Activated CD4-positive, alpha-beta T cell treated with anti-CD3 and anti-CD28 coated beads for 4 hours (primary cell): ENCODE measurements around the gene STIM1.

Experiments used
- DNase-seq, 2 donors: peaks; one replicate each; pipeline ENCODE4 v3.0.0-alpha.2; 2020

Gene STIM1

GRCh38 chr11:3956038-3956437 lies 100.6 kb downstream of the STIM1 start:
- DNase-seq, result no peak

DNA sequence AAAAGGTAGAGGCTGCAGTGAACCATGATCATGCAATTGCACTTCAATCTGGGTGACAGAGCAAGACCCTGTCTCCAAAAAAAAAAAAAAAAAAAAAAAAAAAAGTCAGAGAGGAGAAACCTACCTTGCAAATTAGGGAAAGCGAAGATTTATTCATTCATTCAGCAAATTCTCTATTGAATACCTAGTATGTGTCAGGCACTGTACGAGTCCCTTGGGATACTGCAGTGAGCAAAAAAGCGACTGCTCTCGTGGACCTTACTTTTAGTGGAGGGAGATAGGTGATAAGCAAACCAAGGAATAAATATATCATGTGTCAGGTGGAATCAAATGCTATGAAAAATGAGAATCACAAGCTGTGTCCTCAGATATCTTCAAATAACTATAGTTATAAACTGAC lies 101.3 kb downstream of the STIM1 start:
- DNase-seq, result no peak

DNA sequence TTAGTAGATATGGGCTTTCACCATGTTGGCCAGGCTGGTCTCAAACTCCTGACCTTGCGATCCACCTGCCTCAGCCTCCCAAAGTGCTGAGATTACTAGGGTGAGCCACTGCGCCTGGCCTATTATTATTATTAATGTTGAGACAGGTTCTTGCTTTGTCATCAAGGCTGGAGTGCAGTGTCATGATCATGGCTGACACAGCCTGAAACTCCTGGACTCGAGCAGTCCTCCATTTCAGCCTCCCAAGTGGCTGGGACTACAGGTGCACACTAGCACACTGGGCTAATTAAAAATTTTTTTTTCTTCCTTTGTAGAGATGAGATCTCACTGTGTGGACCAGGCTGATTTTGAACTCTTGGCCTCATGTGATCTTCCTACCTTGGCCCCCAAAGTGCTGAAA lies 102.0 kb downstream of the STIM1 start:
- no peak for DNase-seq

- DNase-seq, result no peak
Measured at GRCh38 chr11:3958281-3958680, 102.8 kb downstream of the STIM1 start.

GRCh38 chr11:3959015-3959902 lies 103.8 kb downstream of the STIM1 start:
- DNase-seq, result no peak

GRCh38 chr11:3959903-3960265 lies 104.4 kb downstream of the STIM1 start:
- DNase-seq, result no peak

DNA sequence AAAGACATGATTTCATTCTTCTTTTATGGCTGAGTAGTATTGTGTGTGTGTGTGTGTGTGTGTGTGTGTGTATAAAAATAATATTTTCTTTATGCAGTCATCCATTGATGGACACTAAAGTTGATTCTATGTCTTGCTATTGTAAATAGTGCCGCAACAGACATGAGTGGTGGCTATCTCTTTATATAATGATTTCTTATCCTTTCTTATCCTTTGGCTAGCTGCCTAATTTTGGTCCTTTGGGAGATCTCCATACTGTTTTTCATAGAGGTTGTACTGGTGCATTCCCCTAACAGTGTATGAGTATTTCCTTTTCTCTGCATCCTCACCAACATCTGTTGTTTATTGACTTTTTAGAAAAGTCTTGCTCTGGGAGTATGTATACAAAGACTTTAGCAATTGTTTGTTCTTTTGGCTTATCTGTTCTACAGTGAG lies 107.0 kb downstream of the STIM1 start:
- DNase-seq, result no peak

DNA sequence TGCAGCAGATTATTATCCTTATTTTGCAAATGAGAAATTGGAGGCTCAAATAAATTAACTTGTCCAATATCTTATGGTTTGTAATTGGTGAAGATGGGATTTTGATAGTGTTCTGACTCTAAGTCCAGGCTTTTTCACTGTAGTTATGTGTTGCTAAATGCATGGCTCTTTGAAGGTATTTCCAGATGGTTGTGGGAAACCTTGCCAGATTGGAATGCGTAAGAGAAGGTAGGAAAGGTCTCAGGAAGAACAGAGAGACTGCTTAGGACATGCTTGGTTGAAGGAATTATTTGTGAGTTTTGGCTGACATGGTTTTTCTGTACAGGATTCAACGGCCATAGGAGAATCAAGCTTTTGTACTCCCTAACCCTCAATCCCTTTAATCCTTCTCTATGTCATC lies 108.6 kb downstream of the STIM1 start:
- DNase-seq, result no peak

DNA sequence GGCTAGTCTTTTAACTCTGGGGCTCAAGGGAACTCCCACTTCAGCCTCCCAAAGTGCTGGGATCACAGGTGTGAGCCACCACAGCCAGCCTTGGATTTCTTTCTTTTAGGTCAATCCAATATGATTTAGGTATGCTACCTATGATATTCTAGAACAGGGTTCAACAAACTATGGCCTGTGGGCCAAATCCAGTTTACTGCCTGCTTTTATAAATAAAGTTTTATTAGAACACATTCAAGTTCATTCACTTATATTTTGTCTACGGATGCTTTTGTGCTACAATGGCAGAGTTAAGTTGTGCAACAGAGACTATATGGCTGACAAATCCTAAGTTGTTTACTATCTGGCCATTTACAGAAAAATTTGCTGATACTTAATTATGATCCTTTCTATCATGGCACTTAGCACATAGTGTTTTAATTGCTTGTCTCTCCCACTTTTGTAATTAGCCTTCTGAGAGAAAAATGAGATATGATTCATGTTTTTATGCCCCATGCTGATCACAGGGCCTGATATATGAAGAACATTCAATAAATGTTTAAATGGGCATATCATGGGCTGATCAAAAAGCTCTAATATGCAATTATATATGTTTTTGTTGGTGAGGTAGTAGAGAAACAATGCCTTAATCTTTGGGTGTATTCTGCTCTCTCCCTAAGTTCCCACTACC lies 109.6 kb downstream of the STIM1 start:
- DNase-seq, result no peak

DNA sequence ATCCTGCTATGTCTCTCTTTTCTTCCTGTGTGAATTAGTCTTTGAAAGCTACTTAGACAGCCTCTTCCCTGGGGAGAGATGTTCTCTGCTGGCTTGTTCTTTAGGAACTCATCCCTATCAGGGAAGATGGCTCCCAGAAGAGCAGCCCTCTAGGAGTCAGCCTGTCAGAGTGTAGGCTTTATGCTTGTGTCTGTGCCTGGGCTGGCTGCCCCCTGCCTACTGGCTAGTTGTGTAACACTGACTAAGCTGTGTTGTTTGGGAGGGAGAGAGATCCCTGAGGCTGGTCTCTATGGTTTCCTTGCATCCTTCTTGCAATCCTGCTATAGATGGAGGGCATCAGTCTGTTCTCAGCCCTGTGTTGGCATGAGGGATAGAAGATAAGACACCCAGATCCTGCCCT lies 112.2 kb downstream of the STIM1 start:
- DNase-seq, result no peak

DNA sequence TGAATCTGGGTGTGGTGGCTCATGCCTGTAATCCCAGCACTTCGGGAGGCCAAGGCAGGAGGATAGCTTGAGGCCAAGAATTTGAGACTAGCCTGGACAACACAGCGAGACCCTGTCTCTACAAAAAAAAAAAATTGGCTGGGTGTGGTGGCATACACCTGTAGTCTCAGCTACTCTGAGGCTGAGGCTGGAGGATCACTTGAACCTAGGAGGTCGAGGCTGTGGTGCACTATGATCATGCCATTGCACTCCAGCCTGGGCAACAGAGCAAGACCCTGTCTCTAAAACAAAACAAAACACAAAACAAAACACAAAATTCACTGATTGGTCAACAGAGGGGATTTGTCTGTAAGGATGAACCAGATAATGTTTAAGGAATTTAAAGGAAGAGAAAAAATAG lies 113.7 kb downstream of the STIM1 start:
- DNase-seq, result no peak

GRCh38 chr11:3969613-3970012 lies 114.1 kb downstream of the STIM1 start:
- DNase-seq, result no peak

DNA sequence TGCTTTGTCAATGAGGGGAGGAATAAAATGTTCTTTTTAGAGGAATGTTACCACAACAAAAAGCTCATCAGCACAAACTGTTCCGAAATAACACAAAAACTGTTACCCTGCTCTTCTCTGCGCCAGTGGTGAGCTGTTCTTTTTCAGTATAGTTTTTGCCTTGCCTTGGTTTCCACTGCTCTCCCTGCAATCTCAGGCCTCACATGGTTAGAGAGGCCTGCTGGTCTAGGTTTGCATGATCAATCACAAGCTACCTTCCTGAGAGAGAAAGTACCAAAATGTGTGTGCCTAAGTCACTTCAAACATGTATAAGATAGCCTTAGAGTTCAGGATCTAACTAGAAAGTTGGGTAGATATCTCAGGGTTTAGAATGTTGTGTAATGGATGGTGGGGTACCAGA lies 114.6 kb downstream of the STIM1 start:
- no peak for DNase-seq

DNA sequence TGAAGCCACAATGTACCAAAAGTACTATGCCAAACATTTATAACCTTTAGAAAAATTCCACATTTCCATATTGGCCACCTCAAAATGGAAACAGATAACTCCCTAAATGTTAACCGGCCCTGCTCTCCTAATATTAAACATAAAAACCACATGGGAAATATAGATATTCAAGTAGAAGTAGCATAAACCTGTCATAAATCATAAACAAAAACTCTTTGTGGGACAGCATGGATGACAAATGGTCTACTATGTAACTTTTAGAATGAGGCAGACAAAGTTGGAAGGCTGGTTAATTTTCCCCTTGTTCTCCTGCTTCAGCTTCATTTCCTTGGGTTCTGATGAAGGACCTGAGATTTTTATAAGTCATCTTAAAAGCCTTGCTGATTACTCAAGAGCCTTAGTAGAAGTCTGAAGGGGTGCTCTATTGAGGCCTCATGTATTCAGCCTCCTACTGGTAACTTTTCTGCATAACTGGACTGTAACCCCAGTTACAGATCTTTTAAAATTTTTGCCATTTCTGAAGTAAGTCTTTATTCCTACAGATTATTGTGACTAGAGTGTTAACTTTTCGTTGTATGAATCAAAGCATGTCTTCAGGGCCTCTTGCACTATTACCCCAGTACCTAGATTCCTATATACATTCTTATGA lies 116.4 kb downstream of the STIM1 start:
- DNase-seq, result no peak

DNA sequence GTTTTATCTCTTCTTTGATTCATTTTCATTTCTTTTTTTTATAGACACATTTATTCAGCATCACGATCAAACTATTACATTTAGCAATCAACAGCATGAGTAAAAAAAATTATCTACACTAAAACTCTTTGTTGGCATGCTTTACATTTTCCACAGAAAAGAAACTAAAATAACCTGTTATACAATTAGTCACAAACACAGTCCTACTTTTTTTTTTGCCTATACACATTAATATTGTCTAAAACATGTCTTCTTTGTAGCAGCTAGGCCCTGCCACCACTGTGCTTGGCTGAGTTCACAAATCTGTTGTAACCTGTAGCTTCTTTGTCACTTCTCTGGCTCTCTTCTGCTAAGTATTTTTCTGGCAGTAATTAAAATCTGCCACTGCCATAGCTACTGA lies 117.0 kb downstream of the STIM1 start:
- DNase-seq, result no peak

- DNase-seq, result no peak
Measured at GRCh38 chr11:3977078-3977477, 121.6 kb downstream of the STIM1 start.

DNA sequence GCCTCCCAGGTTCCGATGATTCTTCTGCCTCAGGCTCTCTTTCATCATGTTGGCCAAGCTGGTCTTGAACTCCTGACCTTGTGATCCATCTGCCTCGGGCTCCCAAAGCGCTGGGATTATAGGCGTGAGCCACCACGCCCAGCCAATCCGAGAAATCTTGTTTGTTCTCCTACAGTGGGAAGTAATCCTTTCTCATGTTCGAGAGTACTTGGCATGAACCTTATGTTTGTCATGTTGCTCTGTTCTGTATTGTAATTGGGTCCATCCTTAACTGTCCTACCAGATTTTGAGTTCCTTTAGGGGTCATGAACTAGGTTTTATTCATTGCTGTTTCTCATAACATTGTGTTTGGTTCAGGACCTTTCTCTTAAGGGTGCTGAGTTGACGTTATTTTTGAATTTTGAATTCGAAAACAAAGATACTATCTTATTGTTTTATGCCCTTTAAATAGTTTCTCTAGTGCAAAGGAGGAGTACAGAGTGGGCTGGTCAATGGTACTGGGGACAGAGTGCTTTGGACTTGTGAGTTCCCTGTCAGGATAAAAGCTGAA lies 125.7 kb downstream of the STIM1 start:
- no peak for DNase-seq

- DNase-seq, result no peak
Measured at GRCh38 chr11:3982431-3982830, 127.0 kb downstream of the STIM1 start.

DNA sequence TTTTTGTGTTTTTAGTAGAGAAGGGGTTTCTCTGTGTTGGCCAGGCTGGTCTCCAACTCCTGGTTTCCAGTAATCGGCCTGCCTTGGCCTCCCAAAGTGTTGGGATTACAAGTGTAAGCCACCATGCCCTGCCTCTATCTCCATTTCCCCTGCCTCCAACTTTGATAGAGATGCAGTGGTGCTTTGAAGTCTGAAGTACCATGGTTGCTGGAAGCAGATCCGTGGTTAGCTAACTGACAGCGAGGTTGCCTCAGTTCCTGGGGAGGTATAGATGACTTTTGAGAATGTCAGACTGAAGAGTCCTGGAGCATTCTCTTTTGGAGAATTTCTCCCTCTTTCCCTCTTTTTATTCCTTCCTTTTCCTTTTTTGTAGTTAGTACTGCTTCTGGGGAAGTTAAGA lies 127.6 kb downstream of the STIM1 start:
- no peak for DNase-seq

DNA sequence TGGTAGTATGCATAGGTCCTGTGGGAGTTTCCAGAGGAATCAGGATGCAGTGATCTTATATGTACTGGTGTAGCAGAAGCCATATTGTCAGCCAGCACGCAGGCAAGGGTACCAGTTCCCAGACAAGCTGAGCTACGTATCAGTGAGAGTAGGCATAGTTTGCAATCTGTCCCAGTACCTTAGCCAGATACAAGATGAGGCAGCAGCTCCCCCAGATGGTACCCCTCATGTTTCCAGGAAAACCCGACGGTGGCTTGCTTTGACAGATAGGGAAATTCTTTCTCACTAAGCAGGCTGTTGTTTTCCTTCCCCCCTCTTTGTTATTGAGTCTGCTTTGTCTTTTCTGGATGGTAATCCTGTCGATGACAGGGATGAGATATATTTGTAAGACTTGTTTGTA lies 129.4 kb downstream of the STIM1 start:
- peak; percentile 42 to 47 for DNase-seq

DNA sequence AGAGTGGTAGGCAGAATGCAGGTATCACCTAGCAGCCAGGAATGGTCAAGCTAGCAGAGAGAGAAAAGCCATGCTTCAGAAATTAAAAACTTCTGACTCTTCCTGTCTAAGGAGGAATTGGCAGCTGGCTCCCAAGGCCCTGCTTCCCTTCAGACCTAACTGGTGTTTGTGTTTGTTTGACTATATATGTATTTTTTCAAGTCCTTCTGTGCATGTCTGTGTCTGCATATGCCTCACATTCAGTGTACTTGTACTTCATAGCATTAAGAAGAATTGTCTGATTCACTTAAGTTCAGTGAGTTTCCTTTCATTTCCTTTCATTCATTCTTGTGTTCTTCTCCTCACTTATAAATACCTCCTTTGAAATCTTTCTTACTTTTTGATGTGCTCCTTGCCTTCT lies 130.2 kb downstream of the STIM1 start:
- no peak for DNase-seq

DNA sequence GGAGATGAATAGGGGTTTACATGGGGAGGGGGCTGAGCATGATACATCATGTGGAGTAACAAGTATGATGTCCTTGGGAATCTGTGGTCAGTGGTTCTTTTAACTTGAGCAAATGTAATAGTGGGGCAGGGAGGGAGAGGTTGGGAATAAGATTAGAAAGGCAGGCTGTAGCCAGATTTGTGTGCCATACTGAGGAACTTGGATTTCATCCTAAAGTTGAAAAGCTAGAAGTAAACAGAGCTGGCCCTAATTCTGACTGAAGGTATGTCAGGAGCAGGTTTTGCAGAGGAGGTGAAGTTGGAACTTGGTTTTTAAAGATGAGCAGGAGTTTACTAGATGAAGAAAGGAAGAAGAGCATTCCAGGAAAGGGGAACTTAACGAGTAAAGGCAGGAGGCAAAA lies 130.8 kb downstream of the STIM1 start:
- DNase-seq, result no peak

DNA sequence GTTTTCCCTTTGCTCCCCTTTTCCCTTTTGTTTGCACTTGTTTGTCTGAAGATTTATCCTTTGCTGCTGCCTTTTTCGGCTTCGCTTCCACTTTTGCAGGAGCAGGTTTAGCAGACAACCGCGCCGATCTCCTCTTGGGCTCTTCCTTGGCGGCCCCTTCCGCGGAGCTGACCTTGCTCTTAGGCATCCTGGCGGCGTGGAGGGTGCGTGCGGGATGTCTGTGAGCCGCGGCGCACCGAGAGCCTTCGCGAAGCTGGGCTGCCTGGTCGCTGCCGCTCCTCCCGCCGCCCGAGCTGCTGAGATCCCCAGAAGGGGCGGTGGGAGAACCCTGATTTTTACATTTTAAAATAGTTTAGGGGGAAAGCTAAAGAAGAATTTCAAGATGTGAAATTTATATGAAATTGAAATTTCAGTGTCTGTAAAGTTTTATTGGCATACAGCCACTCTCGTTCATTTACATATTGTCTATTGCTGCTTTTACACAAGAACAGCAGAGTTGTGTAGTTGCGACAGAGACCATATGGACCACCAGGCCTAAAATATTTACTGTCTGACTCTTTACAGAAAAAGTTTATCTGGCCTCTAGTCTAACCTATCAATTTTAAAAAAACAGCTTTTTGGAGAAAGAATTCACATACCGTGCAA lies 133.9 kb downstream of the STIM1 start:
- DNase-seq, result no peak
